Astrocyte (in vitro differentiated cells and primary cell): Measurements from ENCODE around the gene PLSCR2.

ENCODE experiments used
- EZH2 ChIP-seq: IDR thresholded peaks from 2 replicates; pipeline ENCODE4 v1.6.1; 2012; ENCODE audit warnings: mild to moderate bottlenecking, low read length, inconsistent platforms; ENCODE audit not compliant: insufficient read depth
- TF ChIP-seq, protein P1 (sequence below): IDR thresholded peaks from 2 replicates; pipeline ENCODE4 v1.5.1; 2011; ENCODE audit warnings: low read depth, mild to moderate bottlenecking, inconsistent platforms, low read length, moderate library complexity; ENCODE audit not compliant: insufficient read depth

DNA sequence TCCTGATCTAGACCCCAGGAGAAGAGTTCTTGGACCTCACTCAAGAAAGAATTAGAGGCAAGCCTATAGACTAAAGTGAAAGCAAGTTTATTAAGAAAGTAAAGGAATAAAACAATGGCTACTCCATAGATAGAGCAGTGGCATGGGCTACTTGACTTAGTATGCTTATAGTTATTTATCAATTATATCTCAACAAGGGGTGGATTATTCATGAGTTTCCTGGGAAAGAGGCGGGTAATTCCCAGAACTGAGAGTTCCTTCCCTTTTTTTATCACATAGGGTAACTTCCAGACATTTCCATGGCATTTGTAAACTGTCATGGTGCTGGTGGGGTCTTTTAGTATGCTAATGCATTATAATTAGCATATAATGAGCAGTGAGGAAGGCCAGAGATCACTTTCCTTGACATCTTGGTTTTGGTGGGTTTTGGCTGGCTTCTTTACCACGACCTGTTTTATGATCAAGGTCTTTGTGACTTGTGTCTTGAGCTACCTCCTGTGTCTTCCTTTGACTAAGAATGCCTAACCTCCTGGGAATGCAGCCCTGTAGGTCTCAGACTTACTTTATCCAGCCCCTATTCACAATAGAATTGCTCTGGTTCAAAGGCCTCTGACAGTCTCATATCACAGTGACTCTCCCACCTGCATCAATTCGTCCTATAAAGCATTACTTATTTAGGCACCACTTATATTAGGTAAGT lies 35.3 kb upstream of the PLSCR2 start:
- TF ChIP-seq EZH2 = no peak
- TF ChIP-seq, protein P1, sequence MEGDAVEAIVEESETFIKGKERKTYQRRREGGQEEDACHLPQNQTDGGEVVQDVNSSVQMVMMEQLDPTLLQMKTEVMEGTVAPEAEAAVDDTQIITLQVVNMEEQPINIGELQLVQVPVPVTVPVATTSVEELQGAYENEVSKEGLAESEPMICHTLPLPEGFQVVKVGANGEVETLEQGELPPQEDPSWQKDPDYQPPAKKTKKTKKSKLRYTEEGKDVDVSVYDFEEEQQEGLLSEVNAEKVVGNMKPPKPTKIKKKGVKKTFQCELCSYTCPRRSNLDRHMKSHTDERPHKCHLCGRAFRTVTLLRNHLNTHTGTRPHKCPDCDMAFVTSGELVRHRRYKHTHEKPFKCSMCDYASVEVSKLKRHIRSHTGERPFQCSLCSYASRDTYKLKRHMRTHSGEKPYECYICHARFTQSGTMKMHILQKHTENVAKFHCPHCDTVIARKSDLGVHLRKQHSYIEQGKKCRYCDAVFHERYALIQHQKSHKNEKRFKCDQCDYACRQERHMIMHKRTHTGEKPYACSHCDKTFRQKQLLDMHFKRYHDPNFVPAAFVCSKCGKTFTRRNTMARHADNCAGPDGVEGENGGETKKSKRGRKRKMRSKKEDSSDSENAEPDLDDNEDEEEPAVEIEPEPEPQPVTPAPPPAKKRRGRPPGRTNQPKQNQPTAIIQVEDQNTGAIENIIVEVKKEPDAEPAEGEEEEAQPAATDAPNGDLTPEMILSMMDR = no peak
